Type B pancreatic cell (in vitro differentiated cells): ENCODE data around the gene ALPI. TPM values are rescaled to one million over a fixed set of nuclear protein-coding genes. Genes with fewer than 3 reads are reported as not detected.

Experiments used
- DNase-seq: peaks from one replicate; pipeline ENCODE4 v3.0.0; 2021; ENCODE audit warnings: mixed read lengths; ENCODE audit not compliant: unreplicated experiment; ENCODE audit errors: extremely low spot score
- H3K27ac Mint-ChIP-seq: 2 replicates; pipeline ENCODE4 v1.8.0; 2021; ENCODE audit warnings: mild to moderate bottlenecking, mixed read lengths
- H3K27me3 Mint-ChIP-seq: 2 replicates; pipeline ENCODE4 v1.8.0; 2021; ENCODE audit warnings: mixed read lengths
- H3K36me3 Mint-ChIP-seq: 2 replicates; pipeline ENCODE4 v1.8.0; 2021; ENCODE audit warnings: mixed read lengths
- H3K4me1 Mint-ChIP-seq: one replicate; pipeline ENCODE4 v1.8.0; 2021; ENCODE audit warnings: mixed read lengths; ENCODE audit not compliant: unreplicated experiment
- H3K4me3 Mint-ChIP-seq: 2 replicates; pipeline ENCODE4 v1.8.0; 2021; ENCODE audit warnings: mild to moderate bottlenecking, mixed read lengths
- H3K9me3 Mint-ChIP-seq: 2 replicates; pipeline ENCODE4 v1.8.0; 2021; ENCODE audit warnings: mixed read lengths
- total RNA-seq: library from RNA; stranded (reverse); gene quantifications from 2 replicates; pipeline ENCODE4 v1.2.1, GENCODE V29; 2021; ENCODE audit warnings: low replicate concordance
- TF ChIP-seq, protein P1 (sequence below): fragments of 200-600 bp; sonication (generic); conservative IDR thresholded peaks from 2 replicates; pipeline ENCODE4 v1.5.0; 2021; ENCODE audit warnings: antibody characterized with exemption, mild to moderate bottlenecking

ALPI gene
- total RNA-seq, 1 donor from 2014 or later = 1.5 TPM

DNA sequence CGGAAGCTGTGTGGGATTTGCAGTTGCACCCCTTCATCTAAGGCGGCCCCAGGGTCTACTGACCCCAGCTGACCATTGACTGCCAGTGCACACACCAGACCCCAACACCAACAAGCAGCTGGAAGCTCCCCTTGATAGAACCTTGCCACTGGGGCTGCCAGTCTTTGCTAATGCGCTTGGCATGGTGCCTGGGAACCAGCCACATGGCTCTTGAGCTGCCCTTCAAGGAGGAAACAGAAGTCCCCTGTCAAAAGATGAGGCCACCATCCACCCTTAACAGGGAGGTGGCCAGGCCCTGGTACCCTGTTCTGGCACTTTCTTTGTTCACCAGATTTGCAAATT, 8.6 kb downstream of the ALPI start:
- DNase-seq = no peak

DNA sequence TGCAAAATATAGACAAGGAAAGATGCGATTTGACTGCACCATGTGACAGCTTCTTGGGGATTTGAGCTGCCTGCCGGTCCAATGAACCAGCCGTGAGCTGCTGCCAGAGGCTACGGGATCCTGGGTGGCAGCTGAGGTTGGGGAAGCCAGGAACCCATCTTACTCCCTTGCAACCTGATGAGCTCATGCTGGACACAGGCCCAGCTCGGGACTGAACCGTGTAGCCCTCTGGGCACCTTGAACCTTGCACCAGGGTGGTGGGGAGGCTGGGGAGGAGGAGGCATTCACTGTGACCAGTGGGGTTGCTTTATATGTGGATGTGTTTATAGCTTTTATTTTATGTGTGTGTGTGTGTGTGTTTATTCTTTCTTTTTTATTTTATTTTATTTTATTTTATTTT, 9.1 kb downstream of the ALPI start:
- H3K4me1 Mint-ChIP-seq = no peaks in the 10 kb centered on the region
- no peaks in the 10 kb centered on the region for H3K36me3 Mint-ChIP-seq
- DNase-seq = peak; percentile 39
- no peaks in the 10 kb centered on the region for H3K9me3 Mint-ChIP-seq
- no peak overlapping the region for H3K27ac Mint-ChIP-seq
- peaks cover 44% of the 10 kb centered on the region for H3K27me3 Mint-ChIP-seq
- no peak overlapping the region for H3K4me3 Mint-ChIP-seq
- TF ChIP-seq, protein P1, sequence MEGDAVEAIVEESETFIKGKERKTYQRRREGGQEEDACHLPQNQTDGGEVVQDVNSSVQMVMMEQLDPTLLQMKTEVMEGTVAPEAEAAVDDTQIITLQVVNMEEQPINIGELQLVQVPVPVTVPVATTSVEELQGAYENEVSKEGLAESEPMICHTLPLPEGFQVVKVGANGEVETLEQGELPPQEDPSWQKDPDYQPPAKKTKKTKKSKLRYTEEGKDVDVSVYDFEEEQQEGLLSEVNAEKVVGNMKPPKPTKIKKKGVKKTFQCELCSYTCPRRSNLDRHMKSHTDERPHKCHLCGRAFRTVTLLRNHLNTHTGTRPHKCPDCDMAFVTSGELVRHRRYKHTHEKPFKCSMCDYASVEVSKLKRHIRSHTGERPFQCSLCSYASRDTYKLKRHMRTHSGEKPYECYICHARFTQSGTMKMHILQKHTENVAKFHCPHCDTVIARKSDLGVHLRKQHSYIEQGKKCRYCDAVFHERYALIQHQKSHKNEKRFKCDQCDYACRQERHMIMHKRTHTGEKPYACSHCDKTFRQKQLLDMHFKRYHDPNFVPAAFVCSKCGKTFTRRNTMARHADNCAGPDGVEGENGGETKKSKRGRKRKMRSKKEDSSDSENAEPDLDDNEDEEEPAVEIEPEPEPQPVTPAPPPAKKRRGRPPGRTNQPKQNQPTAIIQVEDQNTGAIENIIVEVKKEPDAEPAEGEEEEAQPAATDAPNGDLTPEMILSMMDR = no peak

More for the DNA sequence above, 8.6 kb downstream of the ALPI start:
- H3K9me3 Mint-ChIP-seq = no peaks in the 10 kb centered on the region
- TF ChIP-seq, protein P1 = no peak
- no peak overlapping the region for H3K4me3 Mint-ChIP-seq
- no peaks in the 10 kb centered on the region for H3K36me3 Mint-ChIP-seq
- H3K27me3 Mint-ChIP-seq = peaks cover 45% of the 10 kb centered on the region
- H3K4me1 Mint-ChIP-seq = no peaks in the 10 kb centered on the region
- H3K27ac Mint-ChIP-seq = no peak overlapping the region

DNA sequence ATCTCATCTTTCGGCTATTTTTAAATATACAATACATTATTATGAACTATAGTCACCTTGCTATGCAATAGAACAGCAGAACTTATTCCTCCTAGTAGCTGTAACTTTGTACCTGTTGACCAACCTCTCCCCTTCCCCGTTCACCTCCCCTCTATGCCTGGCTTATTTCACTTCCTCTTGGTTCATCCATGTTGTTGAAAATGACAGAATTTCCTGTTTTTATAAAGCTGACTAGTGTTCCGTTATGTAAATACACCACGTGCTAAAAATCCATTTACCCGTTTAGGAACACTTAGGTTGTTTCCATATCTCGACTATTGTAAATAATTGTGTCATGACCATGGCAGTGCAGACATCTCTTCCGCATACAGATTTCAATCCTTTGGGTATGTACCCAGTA, 10.3 kb downstream of the ALPI start:
- Mint-ChIP-seq H3K36me3 (no peaks in the 10 kb centered on the region), H3K4me3 (no peak overlapping the region), H3K27me3 (peaks cover 48% of the 10 kb centered on the region), H3K27ac (no peak overlapping the region), H3K4me1 (no peaks in the 10 kb centered on the region), H3K9me3 (no peaks in the 10 kb centered on the region)
- TF ChIP-seq, protein P1 = no peak
- DNase-seq = no peak

DNA sequence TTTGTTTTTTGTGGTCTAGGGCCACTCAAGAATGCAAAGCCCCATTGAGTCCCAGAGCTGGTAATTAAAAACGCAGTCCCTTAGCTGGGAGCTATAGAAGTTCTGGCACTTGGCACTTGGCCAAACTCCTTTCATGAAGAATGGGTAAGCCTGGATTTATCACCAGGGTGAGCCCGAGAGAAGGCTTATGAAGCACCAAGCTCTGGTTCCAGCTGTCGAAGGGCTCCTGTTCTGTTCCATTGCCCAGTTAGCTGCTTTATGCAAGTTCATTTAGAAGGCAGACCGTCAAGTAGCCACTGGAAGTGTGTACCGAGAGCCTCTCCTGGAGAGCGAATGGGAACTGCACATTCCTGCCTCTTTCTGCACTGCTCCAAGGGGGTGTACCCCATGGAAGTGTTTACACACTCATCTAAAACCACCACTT, 17.5 kb downstream of the ALPI start:
- H3K36me3 Mint-ChIP-seq = no peaks in the 10 kb centered on the region
- no peak overlapping the region for H3K27ac Mint-ChIP-seq
- TF ChIP-seq, protein P1 = no peak
- peaks cover 65% of the 10 kb centered on the region for H3K27me3 Mint-ChIP-seq
- H3K4me3 Mint-ChIP-seq = no peak overlapping the region
- peaks cover 9% of the 10 kb centered on the region for H3K4me1 Mint-ChIP-seq
- DNase-seq = peak; percentile 53
- peaks cover 10% of the 10 kb centered on the region for H3K9me3 Mint-ChIP-seq

DNA sequence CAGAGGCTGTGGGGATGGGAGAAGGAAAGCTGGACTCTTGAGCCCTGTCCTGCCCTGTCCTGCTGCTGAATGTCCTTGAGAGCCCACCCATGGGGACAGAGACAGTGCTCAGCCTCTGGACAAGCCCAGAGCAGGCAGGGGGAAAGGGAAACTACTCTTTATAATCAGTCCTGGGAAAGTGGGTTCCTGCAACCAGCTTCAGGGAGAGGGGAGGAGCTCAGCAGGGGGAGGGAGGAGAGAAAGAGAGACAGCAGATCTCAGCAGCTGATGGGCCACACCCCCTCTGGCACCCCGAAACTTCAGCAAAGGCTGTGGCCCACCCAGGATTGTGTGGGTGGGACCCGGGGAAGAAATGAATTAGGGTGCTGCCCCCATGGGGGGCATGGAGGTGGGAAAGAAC, 20.1 kb downstream of the ALPI start:
- Mint-ChIP-seq H3K9me3 (peaks cover 10% of the 10 kb centered on the region), H3K27me3 (peaks cover 51% of the 10 kb centered on the region), H3K36me3 (no peaks in the 10 kb centered on the region), H3K4me1 (peaks cover 9% of the 10 kb centered on the region), H3K4me3 (no peak overlapping the region), H3K27ac (no peak overlapping the region)
- TF ChIP-seq, protein P1 = no peak
- DNase-seq = no peak

DNA sequence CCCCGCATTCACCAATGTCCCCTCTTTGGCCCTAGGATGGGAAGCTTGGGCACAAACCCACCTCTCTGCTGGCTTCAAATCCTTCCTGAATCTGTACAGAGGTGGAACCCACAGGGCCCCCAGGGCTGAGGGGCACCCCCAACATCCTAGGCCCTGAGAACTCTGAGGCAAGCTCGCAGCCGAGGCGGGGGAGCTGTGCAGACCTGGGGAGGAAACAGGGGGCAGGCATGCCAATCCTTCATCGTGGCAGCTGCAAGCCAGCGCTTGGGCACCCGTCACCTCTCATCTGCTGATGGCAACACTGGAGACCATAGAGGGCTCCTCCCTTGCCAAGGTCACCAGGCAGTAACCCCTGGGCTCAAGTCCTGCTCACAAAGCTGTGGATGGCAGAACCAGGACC, 20.8 kb downstream of the ALPI start:
- Mint-ChIP-seq H3K4me3 (no peak overlapping the region), H3K4me1 (peaks cover 9% of the 10 kb centered on the region), H3K27ac (no peak overlapping the region), H3K9me3 (peaks cover 10% of the 10 kb centered on the region), H3K36me3 (no peaks in the 10 kb centered on the region), H3K27me3 (peaks cover 45% of the 10 kb centered on the region)
- TF ChIP-seq, protein P1 = no peak
- DNase-seq = no peak
